ENCODE measurements around the gene GTF3C1. TPM values are rescaled to one million over a fixed set of nuclear protein-coding genes. Genes with fewer than 3 reads are reported as not detected.
A peak's percentile ranks its signal among the peaks of the same experiment; 100 is the strongest.

GTF3C1 gene
- total RNA-seq, 2 experiments from 2014 or later, result 43.6 to 44.5 TPM

DNA sequence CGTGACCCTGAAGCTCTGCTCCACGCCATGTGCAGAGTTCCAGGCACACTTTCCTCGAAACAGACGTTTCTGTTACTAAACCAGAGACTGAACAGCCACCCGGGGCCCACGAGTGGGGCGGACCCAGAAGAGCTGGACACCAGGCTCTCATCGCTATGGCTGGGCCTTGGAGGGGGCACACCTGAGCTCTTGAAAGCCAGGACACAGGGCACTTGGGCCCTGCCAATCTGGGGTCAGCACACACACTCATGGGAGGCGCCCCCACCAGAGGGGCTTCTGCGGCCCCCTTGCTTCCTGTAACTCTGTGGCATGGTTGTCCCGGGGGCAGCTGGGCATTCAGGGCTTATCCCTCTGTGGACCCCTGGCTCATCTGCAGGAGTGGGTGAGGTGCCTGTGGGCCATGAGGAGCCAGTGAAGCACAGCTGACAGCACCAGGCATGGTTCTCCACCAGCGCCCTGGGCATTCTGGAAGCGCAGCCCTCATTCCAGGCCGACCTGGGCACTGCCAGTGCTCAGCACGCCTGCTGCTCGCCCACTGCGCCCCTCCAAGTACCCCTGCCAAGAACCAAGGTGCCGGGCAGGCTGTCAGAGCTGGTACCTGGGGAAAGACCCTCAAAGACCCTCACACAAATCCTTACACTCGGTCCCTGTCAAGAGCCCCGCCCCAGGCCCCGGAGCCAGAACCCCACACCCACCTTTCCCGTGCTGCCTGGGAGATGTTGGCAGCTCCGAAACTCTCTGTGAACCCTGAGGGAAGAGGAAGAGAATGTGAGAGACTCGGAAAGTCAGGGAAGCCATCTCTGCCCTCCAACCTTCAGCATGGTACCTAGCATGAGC, 86.6 kb downstream of the GTF3C1 start:
- ChIA-PET CTCF (interaction anchor here (1.5 kb wide), 1 partner anchor 283 kb away, joined by 4 read pairs; no protein-coding TSS in a partner anchor), POLR2A (interaction anchor here (0.6 to 2.3 kb wide), 8 partner anchors 11 to 351 kb away, joined by 3 to 8 read pairs (median 3); partner anchors contain the start of genes GTF3C1 and KATNIP)
- peak overlapping the region; percentile 3 for H3K4me3 ChIP-seq (ENCODE audit: low read length)
- H3K27ac ChIP-seq (ENCODE audit: low read depth in 1 of 2, low read length in 2 of 2), result peak overlapping the region; percentile 37 to 63
- peak overlapping the region; percentile 18 for H3K4me3 Mint-ChIP-seq
- H3K9me3 ChIP-seq (ENCODE audit: control insufficient read depth in 1 of 2, insufficient read depth in 1 of 2, low read length in 2 of 2), result no peaks in the 10 kb centered on the region
- no peaks in the 10 kb centered on the region for H3K9me3 Mint-ChIP-seq
- intact Hi-C loops (cut with DNase I, micrococcal nuclease), result no loop called here
- DNase-seq (no peak), ATAC-seq (ENCODE audit: poor library complexity) (no peak)
- TF ChIP-seq, protein P1, sequence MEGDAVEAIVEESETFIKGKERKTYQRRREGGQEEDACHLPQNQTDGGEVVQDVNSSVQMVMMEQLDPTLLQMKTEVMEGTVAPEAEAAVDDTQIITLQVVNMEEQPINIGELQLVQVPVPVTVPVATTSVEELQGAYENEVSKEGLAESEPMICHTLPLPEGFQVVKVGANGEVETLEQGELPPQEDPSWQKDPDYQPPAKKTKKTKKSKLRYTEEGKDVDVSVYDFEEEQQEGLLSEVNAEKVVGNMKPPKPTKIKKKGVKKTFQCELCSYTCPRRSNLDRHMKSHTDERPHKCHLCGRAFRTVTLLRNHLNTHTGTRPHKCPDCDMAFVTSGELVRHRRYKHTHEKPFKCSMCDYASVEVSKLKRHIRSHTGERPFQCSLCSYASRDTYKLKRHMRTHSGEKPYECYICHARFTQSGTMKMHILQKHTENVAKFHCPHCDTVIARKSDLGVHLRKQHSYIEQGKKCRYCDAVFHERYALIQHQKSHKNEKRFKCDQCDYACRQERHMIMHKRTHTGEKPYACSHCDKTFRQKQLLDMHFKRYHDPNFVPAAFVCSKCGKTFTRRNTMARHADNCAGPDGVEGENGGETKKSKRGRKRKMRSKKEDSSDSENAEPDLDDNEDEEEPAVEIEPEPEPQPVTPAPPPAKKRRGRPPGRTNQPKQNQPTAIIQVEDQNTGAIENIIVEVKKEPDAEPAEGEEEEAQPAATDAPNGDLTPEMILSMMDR (IDR thresholded peaks at IDR 0.05), result no peak
- peak overlapping the region; percentile 83 for H3K27ac Mint-ChIP-seq
- H3K4me1 ChIP-seq (ENCODE audit: insufficient read depth, low read length), result peaks cover 59% of the 10 kb centered on the region
- no peaks in the 10 kb centered on the region for H3K27me3 ChIP-seq (ENCODE audit: control insufficient read depth in 1 of 2, insufficient read depth in 2 of 2, low read length in 2 of 2)
- peaks cover 58% of the 10 kb centered on the region for H3K36me3 ChIP-seq (ENCODE audit: insufficient read depth, low read length)
- no peaks in the 10 kb centered on the region for H3K27me3 Mint-ChIP-seq
- peaks cover 42% of the 10 kb centered on the region for H3K4me1 Mint-ChIP-seq (ENCODE audit: low read depth)
- H3K36me3 Mint-ChIP-seq (ENCODE audit: low read depth), result peaks cover 59% of the 10 kb centered on the region

DNA sequence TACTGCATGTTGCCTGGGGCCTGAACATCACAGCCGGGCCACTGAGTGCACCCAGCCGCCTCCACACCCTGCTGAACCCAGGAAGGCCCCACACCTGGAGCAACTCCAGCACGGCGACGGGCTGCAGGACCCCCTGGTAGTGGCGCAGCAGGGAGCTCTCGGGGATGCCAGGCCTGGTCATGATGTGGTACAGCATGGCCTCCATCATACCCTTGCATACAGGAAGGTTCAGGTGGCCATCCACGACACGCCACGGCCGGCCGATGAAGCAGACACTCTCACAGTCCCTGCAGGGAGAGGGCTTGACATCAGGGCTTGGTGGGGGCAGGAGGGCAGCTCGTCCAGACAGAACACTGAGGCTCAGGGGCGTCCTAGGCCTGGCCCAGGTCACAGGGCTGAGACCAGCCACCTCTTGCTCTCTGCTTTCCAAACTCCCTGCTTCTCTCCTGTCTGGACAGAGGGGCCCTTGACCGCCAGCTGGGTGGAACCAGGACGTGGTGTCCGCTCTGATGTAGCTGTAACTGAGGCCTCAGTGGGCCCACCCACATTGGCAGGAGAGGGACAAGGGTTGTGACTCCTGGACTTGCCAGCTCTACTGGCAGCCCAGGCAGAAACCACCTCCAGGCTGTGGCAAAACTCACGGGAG, 87.4 kb downstream of the GTF3C1 start:
- Histone ChIP-seq H3K27me3 (ENCODE audit: control insufficient read depth in 1 of 2, insufficient read depth in 2 of 2, low read length in 2 of 2) (no peaks in the 10 kb centered on the region), H3K4me1 (ENCODE audit: insufficient read depth, low read length) (peaks cover 61% of the 10 kb centered on the region), H3K36me3 (ENCODE audit: insufficient read depth, low read length) (peaks cover 51% of the 10 kb centered on the region), H3K27ac (ENCODE audit: low read depth in 1 of 2, low read length in 2 of 2) (peak overlapping the region; percentile 9 to 63), H3K4me3 (ENCODE audit: low read length) (no peak overlapping the region), H3K9me3 (ENCODE audit: control insufficient read depth in 1 of 2, insufficient read depth in 1 of 2, low read length in 2 of 2) (no peaks in the 10 kb centered on the region)
- ChIA-PET CTCF (interaction anchor here (1.5 kb wide), 1 partner anchor 283 kb away, joined by 4 read pairs; no protein-coding TSS in a partner anchor), POLR2A (interaction anchor here (0.6 to 2.3 kb wide), 4 partner anchors 10 to 350 kb away, joined by 3 to 8 read pairs (median 4); partner anchors contain the start of genes GTF3C1 and KATNIP)
- H3K27ac Mint-ChIP-seq, result no peak overlapping the region
- no peak for ATAC-seq (ENCODE audit: poor library complexity)
- TF ChIP-seq, protein P1 (IDR thresholded peaks at IDR 0.05), result no peak
- H3K4me1 Mint-ChIP-seq (ENCODE audit: low read depth), result peaks cover 44% of the 10 kb centered on the region
- no peak overlapping the region for H3K4me3 Mint-ChIP-seq
- H3K36me3 Mint-ChIP-seq (ENCODE audit: low read depth), result peaks cover 52% of the 10 kb centered on the region
- H3K9me3 Mint-ChIP-seq, result no peaks in the 10 kb centered on the region
- intact Hi-C loops (cut with DNase I, micrococcal nuclease), result no loop called here
- no peaks in the 10 kb centered on the region for H3K27me3 Mint-ChIP-seq
- no peak for DNase-seq

DNA sequence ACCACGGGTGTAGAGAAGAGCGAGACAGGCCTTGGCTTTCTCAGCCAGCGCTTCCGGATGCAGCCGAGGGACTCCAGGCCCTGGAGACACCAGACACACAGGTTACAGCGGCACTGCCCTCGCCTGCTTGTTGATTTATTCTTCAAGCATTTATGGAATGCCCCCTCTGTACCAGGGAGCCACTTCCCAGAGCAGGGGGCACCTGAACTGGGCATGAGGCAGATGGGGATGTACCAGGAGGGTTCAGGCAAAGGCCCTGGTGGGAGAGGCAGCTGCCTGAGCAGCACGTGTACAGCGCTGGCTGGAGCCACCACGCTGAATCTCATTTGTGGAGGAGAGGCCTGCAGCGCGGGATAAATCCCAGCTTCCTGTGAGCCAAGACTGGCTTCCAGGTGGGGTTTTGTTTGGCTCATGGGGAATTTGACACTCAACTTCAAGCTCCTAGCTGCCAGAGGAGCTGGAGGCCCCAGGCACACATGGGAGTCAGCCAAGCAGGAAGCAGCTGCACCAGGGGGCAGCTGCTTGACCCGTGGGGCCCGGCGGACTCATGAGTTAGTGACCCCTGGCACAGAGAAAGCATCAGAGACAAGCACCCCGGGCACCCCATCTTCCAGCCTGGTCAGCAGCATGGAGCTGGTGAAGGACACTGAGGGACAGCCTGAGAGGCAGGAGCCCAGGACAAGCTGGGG, 88.1 kb downstream of the GTF3C1 start:
- intact Hi-C loops (cut with DNase I, micrococcal nuclease), result no loop called here
- Histone ChIP-seq H3K4me1 (ENCODE audit: insufficient read depth, low read length) (peaks cover 68% of the 10 kb centered on the region), H3K27ac (ENCODE audit: low read depth in 1 of 2, low read length in 2 of 2) (no peak overlapping the region), H3K4me3 (ENCODE audit: low read length) (no peak overlapping the region), H3K9me3 (ENCODE audit: control insufficient read depth in 1 of 2, insufficient read depth in 1 of 2, low read length in 2 of 2) (no peaks in the 10 kb centered on the region), H3K27me3 (ENCODE audit: control insufficient read depth in 1 of 2, insufficient read depth in 2 of 2, low read length in 2 of 2) (no peaks in the 10 kb centered on the region), H3K36me3 (ENCODE audit: insufficient read depth, low read length) (peaks cover 46% of the 10 kb centered on the region)
- Mint-ChIP-seq H3K27ac (no peak overlapping the region), H3K36me3 (ENCODE audit: low read depth) (peaks cover 48% of the 10 kb centered on the region), H3K4me1 (ENCODE audit: low read depth) (peaks cover 48% of the 10 kb centered on the region), H3K9me3 (no peaks in the 10 kb centered on the region), H3K27me3 (no peaks in the 10 kb centered on the region), H3K4me3 (no peak overlapping the region)
- ChIA-PET CTCF (interaction anchor here (0.6 to 1.5 kb wide), 2 partner anchors 93 to 282 kb away, joined by 4 read pairs; no protein-coding TSS in a partner anchor), POLR2A (no interaction called here)
- TF ChIP-seq, protein P1 (IDR thresholded peaks at IDR 0.05), result no peak
- ATAC-seq (ENCODE audit: poor library complexity), result no peak
- DNase-seq, result no peak
